HEK293T (cell line): Measurements from ENCODE around the gene CSF2.

Experiments used
- CTCF ChIA-PET: fragments of 350-600 bp; formaldehyde crosslinking; extraction: SDS; loops from one replicate; lab custom pipeline; 2021; ENCODE audit warnings: antibody characterized with exemption, inconsistent platforms; lab: Yijun Ruan, JAX
- POLR2A ChIA-PET: fragments of 350-600 bp; formaldehyde crosslinking; extraction: SDS; loops from one replicate; lab custom pipeline; 2020; ENCODE audit warnings: antibody characterized with exemption, inconsistent platforms; lab: Yijun Ruan, JAX
- DNase-seq: peaks from one replicate; pipeline ENCODE4 v3.0.0; 2012; ENCODE audit warnings: mixed read lengths; ENCODE audit errors: extremely low spot score
- ARNT ChIP-seq: fragments of 450-650 bp; IDR thresholded peaks from 2 replicates; pipeline ENCODE4 v1.6.1; 2017; ENCODE audit warnings: mild to moderate bottlenecking
- BHLHE40 ChIP-seq: fragments of 450-650 bp; IDR thresholded peaks from 2 replicates; pipeline ENCODE4 v1.6.1; 2016; ENCODE audit warnings: mild to moderate bottlenecking, moderate library complexity, borderline replicate concordance
- CTBP1 ChIP-seq: fragments of 450-650 bp; IDR thresholded peaks from 2 replicates; pipeline ENCODE4 v1.6.1; 2016; ENCODE audit warnings: borderline replicate concordance
- ELF4 ChIP-seq: fragments of 450-650 bp; IDR thresholded peaks from 2 replicates; pipeline ENCODE4 v1.6.1; 2017; ENCODE audit warnings: antibody characterized with exemption
- FOXA1 ChIP-seq: fragments of 450-650 bp; IDR thresholded peaks from 2 replicates; pipeline ENCODE4 v1.6.1; 2016; ENCODE audit warnings: mild to moderate bottlenecking
- FOXK2 ChIP-seq: fragments of 450-650 bp; IDR thresholded peaks from 2 replicates; pipeline ENCODE4 v1.6.1; 2016; ENCODE audit warnings: mild to moderate bottlenecking
- FOXM1 ChIP-seq: fragments of 450-650 bp; IDR thresholded peaks from 2 replicates; pipeline ENCODE4 v1.6.1; 2017; ENCODE audit warnings: mild to moderate bottlenecking, borderline replicate concordance
- HDGF ChIP-seq: fragments of 450-650 bp; IDR thresholded peaks from 2 replicates; pipeline ENCODE4 v1.6.1; 2017; ENCODE audit warnings: antibody characterized with exemption, borderline replicate concordance
- L3MBTL2 ChIP-seq: fragments of 450-650 bp; conservative IDR thresholded peaks from 2 replicates; pipeline ENCODE4 v1.6.1; 2016; ENCODE audit warnings: mild to moderate bottlenecking
- LEF1 ChIP-seq: fragments of 450-650 bp; IDR thresholded peaks from 2 replicates; pipeline ENCODE4 v1.6.1; 2017; ENCODE audit warnings: mild to moderate bottlenecking, borderline replicate concordance
- NFRKB ChIP-seq: fragments of 450-650 bp; IDR thresholded peaks from 2 replicates; pipeline ENCODE4 v1.6.1; 2016; ENCODE audit warnings: mild to moderate bottlenecking, moderate library complexity
- PKNOX1 ChIP-seq: fragments of 450-650 bp; IDR thresholded peaks from 2 replicates; pipeline ENCODE4 v1.6.1; 2016
- SP1 ChIP-seq: fragments of 450-650 bp; IDR thresholded peaks from 2 replicates; pipeline ENCODE4 v1.6.1; 2017
- SUZ12 ChIP-seq: fragments of 450-650 bp; IDR thresholded peaks from 2 replicates; pipeline ENCODE4 v1.6.1; 2016; ENCODE audit warnings: mild to moderate bottlenecking
- TARDBP ChIP-seq: fragments of 450-650 bp; IDR thresholded peaks from 2 replicates; pipeline ENCODE4 v1.6.1; 2016
- ZNF384 ChIP-seq: fragments of 450-650 bp; IDR thresholded peaks from 2 replicates; pipeline ENCODE4 v1.6.1; 2016

Gene CSF2

GRCh38 chr5:132044207-132044606, 29.4 kb upstream of the CSF2 start:
- no peak for TF ChIP-seq ARNT
- no peak for TF ChIP-seq ZNF384
- no peak for TF ChIP-seq FOXM1
- ChIA-PET POLR2A (no interaction called here), CTCF (no interaction called here)

GRCh38 chr5:132046880-132047299, 26.7 kb upstream of the CSF2 start:
- DNase-seq, result no peak
- CTCF ChIA-PET, result no interaction called here
- TF ChIP-seq CTBP1 (no peak), TARDBP (no peak), ZNF384 (no peak), ELF4 (no peak), L3MBTL2 (no peak), FOXM1 (no peak), FOXA1 (no peak), ARNT (no peak), SUZ12 (no peak), PKNOX1 (no peak), HDGF (no peak), LEF1 (no peak)
- POLR2A ChIA-PET, result no interaction called here

More at GRCh38 chr5:132044207-132044606, 29.4 kb upstream of the CSF2 start:
- DNase-seq, result no peak

- ChIA-PET CTCF (no interaction called here), POLR2A (no interaction called here)
These were observed 24.5 kb upstream of the CSF2 start for GRCh38 chr5:132049093-132049492.

GRCh38 chr5:132049559-132049958, 24.0 kb upstream of the CSF2 start:
- TF ChIP-seq HDGF, result no peak
- TF ChIP-seq FOXM1, result no peak
- TF ChIP-seq PKNOX1, result no peak
- TF ChIP-seq ARNT, result no peak
- no peak for TF ChIP-seq ZNF384
- TF ChIP-seq SUZ12, result no peak
- no peak for TF ChIP-seq FOXA1
- TF ChIP-seq FOXK2, result no peak
- no peak for TF ChIP-seq BHLHE40
- POLR2A ChIA-PET, result no interaction called here
- CTCF ChIA-PET, result no interaction called here
- no peak for DNase-seq

More at GRCh38 chr5:132049093-132049492, 24.5 kb upstream of the CSF2 start:
- no peak for DNase-seq
- TF ChIP-seq PKNOX1 (no peak), FOXM1 (no peak)

GRCh38 chr5:132050136-132050535, 23.5 kb upstream of the CSF2 start:
- no peak for TF ChIP-seq FOXM1
- no peak for TF ChIP-seq ELF4
- TF ChIP-seq BHLHE40, result no peak
- TF ChIP-seq LEF1, result no peak
- no peak for TF ChIP-seq PKNOX1
- no peak for TF ChIP-seq FOXA1
- TF ChIP-seq ZNF384, result no peak
- no peak for TF ChIP-seq FOXK2
- no peak for TF ChIP-seq SUZ12
- TF ChIP-seq TARDBP, result no peak
- no peak for TF ChIP-seq HDGF
- TF ChIP-seq ARNT, result no peak
- no peak for TF ChIP-seq SP1
- DNase-seq, result no peak
- ChIA-PET CTCF (interaction anchor here (1.1 kb wide), 2 partner anchors 9 to 13 kb away, joined by 3 to 5 read pairs; no protein-coding TSS in a partner anchor), POLR2A (no interaction called here)

GRCh38 chr5:132050661-132051552, 22.7 kb upstream of the CSF2 start:
- DNase-seq, result no peak
- TF ChIP-seq LEF1 (no peak), ZNF384 (no peak), SP1 (no peak), CTBP1 (no peak), FOXK2 (no peak), NFRKB (no peak), L3MBTL2 (no peak), TARDBP (no peak), FOXM1 (no peak), HDGF (no peak), SUZ12 (no peak), BHLHE40 (no peak), ELF4 (no peak)
- POLR2A ChIA-PET, result no interaction called here
- CTCF ChIA-PET, result interaction anchor here (1.1 kb wide), 2 partner anchors 8 to 12 kb away, joined by 3 to 5 read pairs; no protein-coding TSS in a partner anchor
